Right lobe of liver (tissue), 4 donors: Measurements from ENCODE around the gene RASGRP1.

Experiments used
- CTCF ChIP-seq, 4 donors: fragments of 200-600 bp in 3 of 4; fragments of 450-650 bp in 1 of 4; IDR thresholded peaks; one replicate each; pipeline versions ENCODE4 v1.5.1 to v1.8.0; 2016 to 2022; ENCODE audit warnings: antibody characterized with exemption in 4 of 4, mild to moderate bottlenecking in 2 of 4
- POLR2A ChIP-seq: fragments of 450-650 bp; IDR thresholded peaks from one replicate; pipeline ENCODE4 v1.6.1; 2017; ENCODE audit warnings: antibody characterized with exemption, mild to moderate bottlenecking
- donor health status: DM: no; HTN: no; CAD: no.
- donor health status: DM: no; HTN: no; CAD: no.
- donor health status: DM: no; HTN: yes; CAD: no.

GRCh38 chr15:38559636-38560307 lies 4.8 kb downstream of the RASGRP1 start:
- TF ChIP-seq POLR2A, result no peak
- no peak for TF ChIP-seq CTCF (IDR thresholded peaks at IDR 0.05)
